T-helper 1 cell treated with Interleukin-12 subunit alpha and Interleukin-12 subunit beta and Interleukin-4 antibody, amounts not matched to agents 30 ng/mL and 1 ng/mL, for 36 hours (primary cell): Measurements from ENCODE around the gene FHL1. TPM values are rescaled to one million over a fixed set of nuclear protein-coding genes. Genes with fewer than 3 reads are reported as not detected.

Source experiments
- intact Hi-C: fragments of 100-400 bp; cut with micrococcal nuclease; formaldehyde crosslinking; loops from one replicate; pipeline ENCODE4 v1.15.1; 2024
- total RNA-seq: library from RNA; stranded (reverse); gene quantifications from 2 replicates; pipeline ENCODE4 v1.2.3, GENCODE V29; 2022

FHL1 gene
- total RNA-seq, 1 donor from 2014 or later = 15.2 TPM

GRCh38 chrX:136183917-136184316, 36.6 kb downstream of the FHL1 start:
- intact Hi-C loops = no loop called here

- intact Hi-C loops = no loop called here
Measured at GRCh38 chrX:136185401-136186022, 38.2 kb downstream of the FHL1 start.

- intact Hi-C loops = no loop called here
Measured at GRCh38 chrX:136186023-136186413, 38.7 kb downstream of the FHL1 start.

- intact Hi-C loops = no loop called here
Measured at GRCh38 chrX:136189222-136189621, 41.9 kb downstream of the FHL1 start.

- intact Hi-C loops = no loop called here
Measured at GRCh38 chrX:136190038-136190713, 42.8 kb downstream of the FHL1 start.

GRCh38 chrX:136191171-136191570, 43.8 kb downstream of the FHL1 start:
- intact Hi-C loops = no loop called here

GRCh38 chrX:136192135-136192534, 44.8 kb downstream of the FHL1 start:
- intact Hi-C loops = no loop called here

GRCh38 chrX:136192839-136193414, 45.6 kb downstream of the FHL1 start:
- intact Hi-C loops = loop anchor here (1.0 kb wide), 1 partner anchor 10 kb away; no protein-coding TSS in a partner anchor

- intact Hi-C loops = loop anchor here (1.0 kb wide), 1 partner anchor 10 kb away; no protein-coding TSS in a partner anchor
Measured at GRCh38 chrX:136193771-136194170, 46.4 kb downstream of the FHL1 start.

- intact Hi-C loops = no loop called here
Measured at GRCh38 chrX:136194536-136194935, 47.2 kb downstream of the FHL1 start.

GRCh38 chrX:136195247-136195646, 47.9 kb downstream of the FHL1 start:
- intact Hi-C loops = no loop called here

- intact Hi-C loops = no loop called here
Measured at GRCh38 chrX:136196691-136197155, 49.4 kb downstream of the FHL1 start.

GRCh38 chrX:136198010-136198409, 50.7 kb downstream of the FHL1 start:
- intact Hi-C loops = no loop called here

GRCh38 chrX:136198678-136199243, 51.4 kb downstream of the FHL1 start:
- intact Hi-C loops = no loop called here

GRCh38 chrX:136199365-136199764, 52.0 kb downstream of the FHL1 start:
- intact Hi-C loops = no loop called here

GRCh38 chrX:136200466-136200865, 53.1 kb downstream of the FHL1 start:
- intact Hi-C loops = loop anchor here (2.0 to 10.0 kb wide), 4 partner anchors 34 to 213 kb away; partner anchors contain the start of genes MAP7D3 and SLC9A6

GRCh38 chrX:136201601-136202000, 54.3 kb downstream of the FHL1 start:
- intact Hi-C loops = loop anchor here (2.0 to 10.0 kb wide), 4 partner anchors 35 to 214 kb away; partner anchors contain the start of genes MAP7D3 and SLC9A6

GRCh38 chrX:136202889-136203288, 55.6 kb downstream of the FHL1 start:
- intact Hi-C loops = loop anchor here (1.0 to 10.0 kb wide), 3 partner anchors 10 to 216 kb away; partner anchors contain the start of genes MAP7D3 and SLC9A6

- intact Hi-C loops = loop anchor here (1.0 to 10.0 kb wide), 3 partner anchors 10 to 216 kb away; partner anchors contain the start of genes MAP7D3 and SLC9A6
Measured at GRCh38 chrX:136203438-136203837, 56.1 kb downstream of the FHL1 start.

- intact Hi-C loops = loop anchor here (1.0 to 10.0 kb wide), 3 partner anchors 11 to 217 kb away; partner anchors contain the start of genes MAP7D3 and SLC9A6
Measured at GRCh38 chrX:136203951-136204350, 56.6 kb downstream of the FHL1 start.

- intact Hi-C loops = loop anchor here (5.0 to 10.0 kb wide), 2 partner anchors 50 to 217 kb away; partner anchors contain the start of genes MAP7D3 and SLC9A6
Measured at GRCh38 chrX:136204571-136204970, 57.2 kb downstream of the FHL1 start.
